GM12892 (cell line): Measurements from ENCODE around the gene BPHL.

Source experiments
- POLR2A ChIP-seq: IDR thresholded peaks from 2 replicates; pipeline ENCODE4 v1.6.1; 2011; ENCODE audit warnings: low read depth, low read length, control low read depth
- TAF1 ChIP-seq: IDR thresholded peaks from 2 replicates; pipeline ENCODE4 v1.6.1; 2011; ENCODE audit warnings: low read depth, mild to moderate bottlenecking, control low read depth, low read length, borderline replicate concordance

DNA sequence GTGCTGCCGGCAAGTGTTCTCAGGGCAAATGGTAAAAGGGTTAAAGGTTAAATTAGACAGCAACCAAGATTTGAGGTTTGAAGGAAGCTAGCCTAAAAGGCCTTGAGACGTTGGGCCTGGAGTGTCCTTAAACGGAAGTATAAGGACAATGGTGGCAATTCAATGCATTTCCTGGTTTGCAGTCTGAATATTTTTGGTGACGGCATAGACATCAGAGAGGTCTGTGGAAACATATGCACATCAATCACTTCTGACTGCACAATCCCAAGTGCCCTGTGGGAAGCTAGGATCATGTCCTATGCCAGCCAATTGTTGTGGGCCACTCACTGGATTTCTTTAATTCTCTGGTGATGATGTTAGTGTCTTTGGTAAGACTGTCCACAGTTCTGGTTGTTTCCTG lies 64.6 kb downstream of the BPHL start:
- TF ChIP-seq POLR2A (no peak), TAF1 (no peak)
